Activated CD4-positive, alpha-beta T cell treated with anti-CD3 and anti-CD28 coated beads, Interleukin-2, amount 50 U/mL, for 48 hours (primary cell): ENCODE data around the gene SERTAD2.

Experiments used
- DNase-seq, 2 experiments: peaks; one replicate each; pipeline ENCODE4 v3.0.0-alpha.2; 2020

SERTAD2 gene, protein sequence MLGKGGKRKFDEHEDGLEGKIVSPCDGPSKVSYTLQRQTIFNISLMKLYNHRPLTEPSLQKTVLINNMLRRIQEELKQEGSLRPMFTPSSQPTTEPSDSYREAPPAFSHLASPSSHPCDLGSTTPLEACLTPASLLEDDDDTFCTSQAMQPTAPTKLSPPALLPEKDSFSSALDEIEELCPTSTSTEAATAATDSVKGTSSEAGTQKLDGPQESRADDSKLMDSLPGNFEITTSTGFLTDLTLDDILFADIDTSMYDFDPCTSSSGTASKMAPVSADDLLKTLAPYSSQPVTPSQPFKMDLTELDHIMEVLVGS

GRCh38 chr2:64653109-64654062 is at the start of gene SERTAD2:
Gene SERTAD2 (minus strand): TSS chr2:64653913. CDS start chr2:64636871, 17,042 bp downstream.
- peak; percentile 72 to 76 for DNase-seq

- no peak for DNase-seq
Observed at GRCh38 chr2:64700133-64700809, 46.6 kb upstream of the SERTAD2 start.

GRCh38 chr2:64699712-64700111 is 46.0 kb upstream of the SERTAD2 start:
- DNase-seq, result peak; percentile 32 to 47

GRCh38 chr2:64698668-64699444 is 45.1 kb upstream of the SERTAD2 start:
- DNase-seq, result no peak

DNA sequence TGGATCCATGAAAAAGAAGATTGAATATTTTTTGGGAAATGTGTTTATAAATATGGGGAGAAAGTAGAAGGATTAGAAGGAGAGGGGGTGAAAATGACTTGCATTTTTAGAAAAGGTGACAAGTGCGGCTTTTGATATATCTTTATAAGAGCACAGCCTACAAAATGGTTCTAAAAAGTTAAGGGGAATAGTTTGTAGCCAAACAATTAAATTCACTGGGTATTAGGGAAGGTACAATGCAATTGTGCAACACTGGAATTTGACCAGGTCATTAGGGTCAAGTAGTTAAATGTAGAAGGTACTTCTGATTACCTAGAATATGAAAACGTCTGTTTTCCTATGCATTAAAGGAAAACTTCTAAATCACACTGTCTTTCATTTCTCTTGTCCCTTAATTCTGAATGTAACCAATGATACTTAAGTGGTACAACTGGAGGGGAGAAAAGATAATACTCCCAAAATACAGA is 44.5 kb upstream of the SERTAD2 start:
- no peak for DNase-seq

GRCh38 chr2:64697297-64698176 is 43.8 kb upstream of the SERTAD2 start:
- DNase-seq, result no peak

DNA sequence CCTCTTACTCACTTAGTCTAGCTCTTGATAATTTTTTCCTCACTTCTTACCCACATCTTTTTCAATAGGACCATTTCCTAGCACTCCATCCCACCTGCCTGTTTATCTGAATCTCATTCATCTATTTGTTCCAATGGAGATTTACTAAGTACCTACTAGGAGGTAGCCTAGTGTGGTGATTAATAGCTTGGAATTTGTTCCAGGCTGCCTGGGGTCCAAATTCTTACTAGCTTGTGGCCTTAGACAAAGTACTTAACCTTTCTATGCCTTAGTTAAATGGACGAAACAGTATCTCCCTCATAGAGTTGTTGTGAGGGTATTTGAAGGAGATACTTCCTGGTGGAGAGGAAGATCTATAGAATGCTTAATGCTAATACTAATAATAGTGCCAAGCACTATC is 42.9 kb upstream of the SERTAD2 start:
- no peak for DNase-seq

DNA sequence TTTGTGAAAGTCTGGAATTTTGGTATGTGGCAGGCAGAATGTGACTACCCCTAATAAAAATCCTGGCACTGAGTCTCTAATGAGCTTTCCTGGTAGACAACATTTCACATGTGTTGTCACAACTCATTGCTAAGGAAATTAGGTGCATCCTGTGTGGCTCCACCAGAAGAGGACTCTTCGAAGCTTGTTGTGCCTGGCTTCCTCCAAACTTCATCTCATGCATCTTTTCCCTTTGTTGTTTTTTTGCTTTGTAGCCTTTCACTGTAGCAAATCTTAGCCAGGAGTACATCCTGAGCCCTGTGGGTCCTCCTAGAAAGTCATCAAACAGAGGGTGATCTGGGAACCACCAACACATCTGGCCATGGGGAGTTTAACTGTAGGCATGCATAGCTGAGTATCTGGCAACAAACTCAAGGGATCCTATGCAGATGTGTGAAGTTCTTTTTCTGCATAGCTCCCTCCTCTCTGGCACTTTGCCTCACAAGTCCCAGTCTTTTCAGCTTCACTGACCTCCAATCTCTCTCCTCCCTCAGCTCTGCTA is 42.1 kb upstream of the SERTAD2 start:
- DNase-seq, result no peak

DNA sequence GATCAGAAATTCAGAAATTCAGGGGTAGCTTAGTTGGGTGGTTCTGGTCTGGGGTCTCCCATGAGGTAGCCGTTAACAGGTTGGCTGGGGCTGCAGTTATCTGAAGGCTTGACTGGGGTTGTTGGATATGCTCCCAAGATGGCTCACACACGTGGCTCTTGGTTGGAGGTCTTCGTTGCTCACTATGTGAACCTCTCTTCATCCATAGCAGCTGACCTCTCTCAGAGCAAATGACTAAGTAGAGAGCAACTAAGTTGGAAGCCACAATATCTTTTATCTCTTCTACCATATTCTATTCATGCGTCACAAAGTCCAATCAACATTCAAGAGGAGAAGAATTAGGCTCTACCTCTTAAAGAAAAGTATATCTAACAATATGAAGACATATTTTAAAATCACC is 38.7 kb upstream of the SERTAD2 start:
- no peak for DNase-seq

DNA sequence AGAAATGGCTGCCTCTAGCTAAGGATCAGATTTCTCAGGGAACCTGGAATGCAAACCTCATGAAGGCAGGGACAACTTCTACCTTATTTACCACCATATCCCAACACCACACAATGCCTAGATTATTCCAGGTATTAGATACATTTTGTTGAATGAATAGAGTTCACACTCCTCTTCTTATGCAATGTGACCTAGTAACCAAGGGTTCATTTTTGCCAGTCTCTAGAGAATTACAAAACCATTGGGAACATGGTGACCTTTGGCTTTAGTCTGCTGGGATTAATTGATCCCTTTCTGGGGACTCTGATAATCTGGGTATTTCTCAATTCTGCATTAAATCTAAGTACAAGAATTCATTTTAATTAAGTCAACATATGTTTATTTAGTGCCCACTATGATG is 35.2 kb upstream of the SERTAD2 start:
- no peak for DNase-seq

- no peak for DNase-seq
Observed at GRCh38 chr2:64686283-64686956, 32.7 kb upstream of the SERTAD2 start.

DNA sequence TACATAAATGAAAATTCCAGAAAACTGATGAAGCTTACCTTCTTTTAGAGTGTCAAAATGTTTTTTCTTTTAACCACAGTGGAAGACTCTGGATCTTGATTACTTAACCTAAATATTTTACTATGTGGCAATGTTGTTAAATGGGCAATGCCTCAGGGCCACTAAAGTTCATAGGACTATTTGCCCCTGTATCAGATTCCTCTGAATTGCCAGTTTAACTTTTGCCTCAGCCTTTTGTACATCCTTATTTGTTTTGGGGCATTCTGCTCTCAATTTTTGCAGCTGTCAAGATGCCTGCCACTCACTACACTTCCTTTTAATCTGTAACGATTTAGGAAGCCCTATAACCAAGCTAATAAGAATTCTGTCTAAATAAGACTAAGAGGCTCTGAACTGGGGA is 31.7 kb upstream of the SERTAD2 start:
- no peak for DNase-seq

DNA sequence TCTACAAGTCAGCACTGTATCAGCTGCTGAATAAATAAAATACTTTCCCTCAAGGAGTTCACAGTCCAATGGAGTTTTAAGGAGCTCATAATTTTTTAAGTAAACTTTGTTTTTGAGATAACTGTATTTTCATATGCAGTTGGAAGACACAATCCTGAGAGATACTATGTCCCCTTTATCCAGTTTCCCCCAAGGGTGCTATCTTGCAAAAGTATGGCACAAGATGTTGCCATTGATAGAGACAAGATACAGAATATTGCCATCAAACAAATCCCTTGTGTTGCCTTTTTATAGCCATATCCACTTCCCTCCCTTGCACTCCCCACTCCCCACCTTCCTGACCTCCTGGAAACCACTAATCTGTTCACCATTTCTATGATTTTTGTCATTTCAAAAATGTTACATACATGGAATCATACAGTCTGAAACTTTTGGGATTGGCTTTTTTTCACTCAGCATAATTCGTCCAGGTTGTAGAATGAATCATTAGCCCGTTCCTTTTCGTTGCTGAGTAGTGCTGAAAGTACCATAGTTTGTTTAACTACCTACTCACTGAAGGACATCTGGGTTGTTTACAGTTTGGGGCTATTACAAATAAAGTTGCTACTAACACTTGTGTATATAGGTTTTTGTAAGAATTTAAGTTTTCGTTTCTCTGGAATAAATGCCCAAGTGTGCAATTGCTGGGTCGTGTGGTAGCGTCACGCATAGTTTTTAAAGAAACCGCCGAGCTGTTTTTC is 30.2 kb upstream of the SERTAD2 start:
- no peak for DNase-seq

GRCh38 chr2:64681479-64681967 is 27.8 kb upstream of the SERTAD2 start:
- DNase-seq, result no peak

DNA sequence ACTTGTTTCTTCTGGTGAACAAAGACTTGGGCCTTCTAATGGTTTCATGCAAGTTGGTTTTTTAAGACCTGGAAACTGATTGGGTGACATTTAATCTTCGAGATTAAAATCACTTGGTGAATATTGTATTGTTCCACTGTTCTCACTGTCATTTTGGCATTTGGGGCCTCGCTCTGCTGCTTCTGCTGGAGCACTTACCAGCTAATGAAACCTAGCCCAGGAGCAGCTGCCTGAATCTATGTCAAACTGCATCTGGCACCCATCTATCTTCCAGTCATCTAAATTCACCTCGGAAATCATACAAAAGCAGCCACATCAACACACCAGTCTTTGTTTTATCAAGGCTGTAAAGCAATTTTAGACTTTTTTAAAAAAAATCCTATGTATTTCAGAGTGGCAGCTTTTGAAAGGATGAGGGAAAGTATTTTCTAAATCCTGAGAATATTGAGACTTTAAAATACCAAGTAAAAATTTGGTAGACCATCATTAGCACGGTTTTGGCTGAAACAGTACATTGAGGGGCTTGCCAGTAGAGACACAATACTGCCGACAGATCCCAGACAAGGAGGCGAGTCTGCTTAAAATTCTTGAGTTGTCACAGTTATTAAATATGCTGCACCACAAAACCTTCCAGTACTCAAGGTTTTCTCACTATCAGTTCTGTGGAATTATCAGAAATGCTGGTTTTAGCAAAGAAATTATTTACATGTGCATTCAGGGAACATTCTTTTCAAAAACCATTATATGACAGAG is 26.1 kb upstream of the SERTAD2 start:
- DNase-seq, result no peak

DNA sequence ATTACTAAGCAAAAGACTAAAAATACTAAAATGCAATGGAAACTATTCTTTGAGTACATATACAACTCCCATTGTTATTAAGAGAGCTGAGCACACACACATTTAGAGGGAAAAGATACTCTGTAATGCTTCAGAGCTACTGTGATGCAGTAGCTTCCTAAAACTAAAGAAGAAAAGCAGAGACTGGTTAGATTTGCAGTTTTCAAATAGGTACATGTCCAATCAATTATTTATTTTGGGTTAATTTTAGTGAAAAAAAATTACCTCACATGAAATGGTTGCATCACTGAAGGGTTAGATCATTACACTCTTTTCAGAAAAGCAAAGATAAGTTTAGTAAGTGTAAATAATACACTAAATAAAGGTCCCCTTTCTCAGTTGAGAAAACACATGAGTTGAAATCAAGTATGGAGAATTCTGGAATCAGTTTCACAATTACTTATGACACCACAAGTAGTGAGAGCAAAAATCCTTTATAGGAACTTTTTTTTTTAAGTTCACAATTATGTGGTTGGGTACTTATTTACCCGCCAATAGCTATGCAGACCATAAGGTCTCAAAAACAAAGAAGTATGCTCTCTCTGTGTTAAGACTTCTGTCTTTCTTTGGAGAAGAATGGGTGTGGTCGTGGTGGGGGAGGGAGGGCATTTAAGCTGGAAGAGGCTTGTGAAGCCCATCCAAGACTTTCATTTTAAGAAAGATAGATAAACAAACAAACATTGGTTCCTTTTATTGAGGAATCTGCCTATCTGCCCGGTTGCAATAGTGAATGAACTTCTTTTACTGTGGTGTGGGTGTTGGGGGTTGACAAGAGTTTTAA is 25.3 kb upstream of the SERTAD2 start:
- no peak for DNase-seq

DNA sequence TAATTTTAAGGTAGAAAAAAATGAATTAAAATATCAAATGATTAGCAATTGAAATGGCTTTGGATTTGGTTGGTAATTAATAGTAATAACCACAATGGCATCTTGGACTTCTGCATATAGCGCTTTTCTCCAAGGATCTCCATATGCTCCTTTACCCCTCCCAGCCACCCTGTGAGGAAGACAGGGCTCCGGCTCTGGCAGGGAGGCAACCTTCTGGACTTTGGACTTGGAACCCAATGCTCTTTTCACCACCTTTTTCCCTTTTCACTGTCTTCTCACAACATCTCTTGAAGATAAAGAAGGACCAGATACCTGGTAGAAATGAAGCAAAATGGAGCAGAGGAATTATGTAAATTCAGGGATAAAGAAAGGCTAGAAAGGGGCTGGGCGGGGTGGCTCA is 23.8 kb upstream of the SERTAD2 start:
- no peak for DNase-seq

GRCh38 chr2:64675860-64676259 is 22.1 kb upstream of the SERTAD2 start:
- peak; percentile 71 to 80 for DNase-seq
